Osteocyte (in vitro differentiated cells): ENCODE measurements around the gene PPP1R1C. TPM values are rescaled to one million over a fixed set of nuclear protein-coding genes. Genes with fewer than 3 reads are reported as not detected.
A peak's percentile ranks its signal among the peaks of the same experiment; 100 is the strongest.

Experiments
- DNase-seq: peaks from one replicate; pipeline ENCODE4 v3.0.0; 2021; ENCODE audit warnings: mixed read lengths; ENCODE audit not compliant: unreplicated experiment; ENCODE audit errors: extremely low spot score
- H3K27ac Mint-ChIP-seq: one replicate; pipeline ENCODE4 v1.8.0; 2021; ENCODE audit warnings: mild to moderate bottlenecking, mixed read lengths; ENCODE audit not compliant: unreplicated experiment
- H3K27me3 Mint-ChIP-seq: one replicate; pipeline ENCODE4 v1.8.0; 2021; ENCODE audit warnings: mixed read lengths; ENCODE audit not compliant: unreplicated experiment
- H3K36me3 Mint-ChIP-seq: one replicate; pipeline ENCODE4 v1.8.0; 2021; ENCODE audit warnings: mixed read lengths; ENCODE audit not compliant: unreplicated experiment
- H3K4me1 Mint-ChIP-seq: one replicate; pipeline ENCODE4 v1.8.0; 2021; ENCODE audit warnings: mixed read lengths; ENCODE audit not compliant: unreplicated experiment
- H3K4me3 Mint-ChIP-seq: one replicate; pipeline ENCODE4 v1.8.0; 2021; ENCODE audit warnings: mild to moderate bottlenecking, moderate library complexity, mixed read lengths; ENCODE audit not compliant: unreplicated experiment
- H3K9me3 Mint-ChIP-seq: one replicate; pipeline ENCODE4 v1.8.0; 2021; ENCODE audit warnings: mixed read lengths; ENCODE audit not compliant: unreplicated experiment
- total RNA-seq: library from RNA; stranded (reverse); gene quantifications from 2 replicates; pipeline ENCODE4 v1.2.1, GENCODE V29; 2021
- TF ChIP-seq, protein P1 (sequence below): fragments of 200-600 bp; sonication (generic); IDR thresholded peaks from 2 replicates; pipeline ENCODE4 v1.5.0; 2021; ENCODE audit warnings: antibody characterized with exemption, mild to moderate bottlenecking, moderate library complexity

PPP1R1C gene
- total RNA-seq, 1 donor from 2014 or later, result 1.6 TPM

GRCh38 chr2:182069908-182070307 lies 84.3 kb downstream of the PPP1R1C start:
- Mint-ChIP-seq H3K36me3 (no peaks in the 10 kb centered on the region), H3K27me3 (no peaks in the 10 kb centered on the region), H3K27ac (no peak overlapping the region), H3K4me3 (no peak overlapping the region), H3K4me1 (peaks cover 31% of the 10 kb centered on the region), H3K9me3 (no peaks in the 10 kb centered on the region)
- TF ChIP-seq, protein P1, sequence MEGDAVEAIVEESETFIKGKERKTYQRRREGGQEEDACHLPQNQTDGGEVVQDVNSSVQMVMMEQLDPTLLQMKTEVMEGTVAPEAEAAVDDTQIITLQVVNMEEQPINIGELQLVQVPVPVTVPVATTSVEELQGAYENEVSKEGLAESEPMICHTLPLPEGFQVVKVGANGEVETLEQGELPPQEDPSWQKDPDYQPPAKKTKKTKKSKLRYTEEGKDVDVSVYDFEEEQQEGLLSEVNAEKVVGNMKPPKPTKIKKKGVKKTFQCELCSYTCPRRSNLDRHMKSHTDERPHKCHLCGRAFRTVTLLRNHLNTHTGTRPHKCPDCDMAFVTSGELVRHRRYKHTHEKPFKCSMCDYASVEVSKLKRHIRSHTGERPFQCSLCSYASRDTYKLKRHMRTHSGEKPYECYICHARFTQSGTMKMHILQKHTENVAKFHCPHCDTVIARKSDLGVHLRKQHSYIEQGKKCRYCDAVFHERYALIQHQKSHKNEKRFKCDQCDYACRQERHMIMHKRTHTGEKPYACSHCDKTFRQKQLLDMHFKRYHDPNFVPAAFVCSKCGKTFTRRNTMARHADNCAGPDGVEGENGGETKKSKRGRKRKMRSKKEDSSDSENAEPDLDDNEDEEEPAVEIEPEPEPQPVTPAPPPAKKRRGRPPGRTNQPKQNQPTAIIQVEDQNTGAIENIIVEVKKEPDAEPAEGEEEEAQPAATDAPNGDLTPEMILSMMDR, result no peak
- DNase-seq, result no peak

DNA sequence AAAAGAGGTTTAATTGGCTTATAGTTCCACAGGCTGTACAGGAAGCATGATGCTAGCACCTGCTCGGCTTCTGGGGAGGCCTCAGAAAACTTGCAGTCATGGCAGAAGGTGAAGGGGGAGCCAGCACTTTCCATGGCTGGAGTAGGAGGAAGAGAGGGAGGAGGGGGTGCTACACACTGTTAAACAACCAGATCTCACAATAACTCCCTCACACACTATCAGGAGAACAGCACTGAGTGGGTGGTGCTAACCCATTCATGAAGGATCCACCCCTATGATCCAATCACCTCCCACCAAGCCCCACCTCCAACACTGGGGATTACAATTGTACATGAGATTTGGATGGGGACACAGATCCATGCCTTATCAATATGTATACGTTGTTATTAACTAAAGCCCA lies 85.1 kb downstream of the PPP1R1C start:
- H3K4me1 Mint-ChIP-seq, result peaks cover 28% of the 10 kb centered on the region
- no peaks in the 10 kb centered on the region for H3K27me3 Mint-ChIP-seq
- no peak overlapping the region for H3K4me3 Mint-ChIP-seq
- H3K9me3 Mint-ChIP-seq, result no peaks in the 10 kb centered on the region
- TF ChIP-seq, protein P1, result no peak
- no peak for DNase-seq
- no peak overlapping the region for H3K27ac Mint-ChIP-seq
- no peaks in the 10 kb centered on the region for H3K36me3 Mint-ChIP-seq

DNA sequence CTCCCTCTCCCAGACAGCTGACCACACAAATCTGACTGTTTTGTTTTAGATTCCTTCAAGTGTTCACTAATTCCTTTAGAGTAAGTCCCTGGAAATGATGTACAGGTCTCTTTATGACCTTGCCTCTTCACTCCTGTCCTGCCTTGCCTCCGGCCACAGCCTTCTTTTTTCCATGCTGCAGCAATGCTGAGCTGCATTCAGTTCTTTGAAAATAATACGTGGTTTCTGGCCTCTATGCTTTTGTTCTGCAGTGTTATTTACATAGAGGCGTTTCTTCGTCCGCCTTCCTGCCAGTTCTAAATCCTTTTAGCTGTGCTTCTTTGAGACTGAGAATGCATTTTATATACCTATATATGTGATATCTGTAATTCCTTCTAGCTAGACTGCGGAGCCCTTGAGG lies 87.2 kb downstream of the PPP1R1C start:
- H3K27ac Mint-ChIP-seq, result peak overlapping the region; percentile 65
- no peaks in the 10 kb centered on the region for H3K9me3 Mint-ChIP-seq
- DNase-seq, result no peak

DNA sequence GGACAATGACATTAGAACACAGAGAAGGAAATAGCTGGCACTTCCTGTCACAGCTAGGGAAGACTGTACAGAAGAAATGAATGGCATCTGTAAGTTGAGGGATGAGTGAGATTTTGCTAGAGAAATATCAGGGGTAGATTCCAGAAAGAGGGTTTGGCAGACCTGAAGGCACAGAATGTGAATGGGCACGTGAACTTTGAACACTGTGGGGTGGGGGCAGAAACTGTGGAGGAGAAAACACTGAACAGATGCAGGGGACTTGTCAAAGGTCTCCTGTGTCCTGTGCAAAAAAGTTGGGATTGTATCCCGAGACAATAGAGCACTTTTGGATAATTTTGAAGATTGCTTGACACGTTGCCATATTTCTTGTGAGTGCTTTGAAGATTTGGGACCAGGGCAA lies 88.0 kb downstream of the PPP1R1C start:
- TF ChIP-seq, protein P1, result no peak
- Mint-ChIP-seq H3K27ac (no peak overlapping the region), H3K9me3 (no peaks in the 10 kb centered on the region), H3K36me3 (no peaks in the 10 kb centered on the region), H3K27me3 (no peaks in the 10 kb centered on the region), H3K4me1 (peaks cover 26% of the 10 kb centered on the region), H3K4me3 (no peak overlapping the region)
- DNase-seq, result no peak

More for the DNA sequence above, 87.2 kb downstream of the PPP1R1C start:
- Mint-ChIP-seq H3K27me3 (no peaks in the 10 kb centered on the region), H3K4me1 (peaks cover 26% of the 10 kb centered on the region), H3K4me3 (no peak overlapping the region), H3K36me3 (no peaks in the 10 kb centered on the region)
- TF ChIP-seq, protein P1, result no peak

GRCh38 chr2:182077023-182077422 lies 91.4 kb downstream of the PPP1R1C start:
- H3K9me3 Mint-ChIP-seq, result no peaks in the 10 kb centered on the region
- no peak overlapping the region for H3K27ac Mint-ChIP-seq
- TF ChIP-seq, protein P1, result no peak
- no peak for DNase-seq
- H3K36me3 Mint-ChIP-seq, result no peaks in the 10 kb centered on the region
- no peak overlapping the region for H3K4me3 Mint-ChIP-seq
- H3K4me1 Mint-ChIP-seq, result peaks cover 24% of the 10 kb centered on the region
- H3K27me3 Mint-ChIP-seq, result no peaks in the 10 kb centered on the region
